SK-N-SH treated with all-trans-retinoic acid at 6 μM for 48 hours (cell line): ENCODE results near the gene TLR4.

Experiments used
- ATAC-seq: fragments of 200-7000 bp; cut with Tn5 transposase; 3 replicates; pipeline ENCODE4 v1.9.1; 2020; ENCODE audit warnings: mild to moderate bottlenecking, moderate library complexity
- ARNTL ChIP-seq: fragments of 450-650 bp; formaldehyde crosslinking; IDR thresholded peaks from 2 replicates; pipeline ENCODE4 v1.5.0; 2020; ENCODE audit warnings: low read depth, mild to moderate bottlenecking, moderate library complexity, borderline replicate concordance
- BACH2 ChIP-seq: fragments of 250-450 bp; sonication (Bioruptor Pico); IDR thresholded peaks from 2 replicates; pipeline ENCODE4 v1.9.0; 2021; ENCODE audit warnings: mild to moderate bottlenecking, borderline replicate concordance
- CSDC2 ChIP-seq: fragments of 250-450 bp; sonication (Bioruptor Pico); IDR thresholded peaks from 2 replicates; pipeline ENCODE4 v1.5.0; 2020; ENCODE audit warnings: mild to moderate bottlenecking, moderate library complexity
- CSRNP3 ChIP-seq: fragments of 250-450 bp; sonication (Bioruptor Pico); IDR thresholded peaks from 2 replicates; pipeline ENCODE4 v1.5.1; 2021; ENCODE audit warnings: mild to moderate bottlenecking, moderate library complexity
- GLIS3 ChIP-seq: fragments of 250-450 bp; sonication (Bioruptor Pico); IDR thresholded peaks from 2 replicates; pipeline ENCODE4 v1.5.0; 2020; ENCODE audit warnings: mild to moderate bottlenecking, moderate library complexity
- ISL1 ChIP-seq: fragments of 250-450 bp; sonication (Bioruptor Pico); IDR thresholded peaks from 2 replicates; pipeline ENCODE4 v2.1.2; 2022; ENCODE audit warnings: mild to moderate bottlenecking, moderate library complexity
- OSR1 ChIP-seq: fragments of 250-450 bp; sonication (Bioruptor Pico); IDR thresholded peaks from 2 replicates; pipeline ENCODE4 v1.8.0; 2022; ENCODE audit warnings: moderate library complexity, mild to moderate bottlenecking, inconsistent platforms
- POU6F1 ChIP-seq: fragments of 250-450 bp; sonication (Bioruptor Pico); IDR thresholded peaks from 2 replicates; pipeline ENCODE4 v1.8.0; 2021; ENCODE audit warnings: low read depth, mild to moderate bottlenecking, moderate library complexity, borderline replicate concordance
- PPARA ChIP-seq: fragments of 250-450 bp; sonication (Bioruptor Pico); IDR thresholded peaks from 2 replicates; pipeline ENCODE4 v1.5.0; 2020; ENCODE audit warnings: mild to moderate bottlenecking, borderline replicate concordance
- RARB ChIP-seq: fragments of 250-450 bp; sonication (Bioruptor Pico); IDR thresholded peaks from 2 replicates; pipeline ENCODE4 v1.8.0; 2021; ENCODE audit warnings: mild to moderate bottlenecking, moderate library complexity
- SNAI2 ChIP-seq: fragments of 250-450 bp; sonication (Bioruptor Pico); IDR thresholded peaks from 2 replicates; pipeline ENCODE4 v1.5.0; 2020; ENCODE audit warnings: mild to moderate bottlenecking, moderate library complexity
- TCF4 ChIP-seq: fragments of 250-450 bp; sonication (Bioruptor Pico); IDR thresholded peaks from 2 replicates; pipeline ENCODE4 v1.8.0; 2021; ENCODE audit warnings: mild to moderate bottlenecking, moderate library complexity, borderline replicate concordance
- TOX ChIP-seq: fragments of 250-450 bp; sonication (Bioruptor Pico); IDR thresholded peaks from 2 replicates; pipeline ENCODE4 v1.8.0; 2021; ENCODE audit warnings: mild to moderate bottlenecking, moderate library complexity, borderline replicate concordance
- TSHZ2 ChIP-seq: fragments of 250-450 bp; sonication (Bioruptor Pico); IDR thresholded peaks from 2 replicates; pipeline ENCODE4 v1.5.0; 2020; ENCODE audit warnings: mild to moderate bottlenecking, moderate library complexity
- ZC3H10 ChIP-seq: fragments of 250-450 bp; sonication (Bioruptor Pico); IDR thresholded peaks from 2 replicates; pipeline ENCODE4 v1.5.1; 2021; ENCODE audit warnings: mild to moderate bottlenecking, moderate library complexity
- ZFP3 ChIP-seq: fragments of 250-450 bp; sonication (Bioruptor Pico); IDR thresholded peaks from 2 replicates; pipeline ENCODE4 v1.5.0; 2020; ENCODE audit warnings: mild to moderate bottlenecking, moderate library complexity
- ZFP30 ChIP-seq: fragments of 450-650 bp; formaldehyde crosslinking; IDR thresholded peaks from 2 replicates; pipeline ENCODE4 v1.5.0; 2022; ENCODE audit warnings: mild to moderate bottlenecking, moderate library complexity
- ZNF565 ChIP-seq: fragments of 450-650 bp; formaldehyde crosslinking; conservative IDR thresholded peaks from 2 replicates; pipeline ENCODE4 v1.5.0; 2020; ENCODE audit warnings: low read depth, mild to moderate bottlenecking, moderate library complexity
- ZNF70 ChIP-seq: fragments of 450-650 bp; formaldehyde crosslinking; IDR thresholded peaks from 2 replicates; pipeline ENCODE4 v1.5.0; 2020; ENCODE audit warnings: mild to moderate bottlenecking, moderate library complexity
- ZNF8 ChIP-seq: fragments of 450-650 bp; formaldehyde crosslinking; IDR thresholded peaks from 2 replicates; pipeline ENCODE4 v1.5.0; 2020; ENCODE audit warnings: mild to moderate bottlenecking, moderate library complexity

Gene TLR4

GRCh38 chr9:117720987-117721386 is 16.8 kb downstream of the TLR4 start:
- no peak for ATAC-seq
- TF ChIP-seq OSR1 (CRISPR knock-in tag) (no peak), ZFP30 (CRISPR knock-in tag) (no peak), PPARA (CRISPR knock-in tag) (no peak), ISL1 (CRISPR knock-in tag) (no peak), ARNTL (CRISPR knock-in tag) (no peak), POU6F1 (CRISPR knock-in tag) (no peak), ZNF8 (CRISPR knock-in tag) (no peak)

- TF ChIP-seq ZFP30 (CRISPR knock-in tag), result no peak
- TF ChIP-seq ARNTL (CRISPR knock-in tag), result no peak
- no peak for TF ChIP-seq OSR1 (CRISPR knock-in tag)
- TF ChIP-seq GLIS3 (CRISPR knock-in tag), result no peak
- ATAC-seq, result no peak
Measured at GRCh38 chr9:117722108-117722761, 18.0 kb downstream of the TLR4 start.

- TF ChIP-seq SNAI2 (CRISPR knock-in tag), result no peak
- TF ChIP-seq TCF4 (CRISPR knock-in tag), result no peak
- TF ChIP-seq ARNTL (CRISPR knock-in tag), result no peak
- TF ChIP-seq POU6F1 (CRISPR knock-in tag), result no peak
- TF ChIP-seq ZNF565, result no peak
- no peak for TF ChIP-seq ZNF70 (CRISPR knock-in tag)
- no peak for TF ChIP-seq ZFP3 (CRISPR knock-in tag)
- no peak for TF ChIP-seq RARB
- TF ChIP-seq ZFP30 (CRISPR knock-in tag), result no peak
- TF ChIP-seq PPARA (CRISPR knock-in tag), result no peak
- TF ChIP-seq CSDC2, result no peak
- no peak for TF ChIP-seq OSR1 (CRISPR knock-in tag)
- TF ChIP-seq CSRNP3, result no peak
- TF ChIP-seq TOX (CRISPR knock-in tag), result no peak
- no peak for TF ChIP-seq ZC3H10 (CRISPR knock-in tag)
- no peak for TF ChIP-seq GLIS3 (CRISPR knock-in tag)
- ATAC-seq, result no peak
Measured at GRCh38 chr9:117723986-117724625, 19.9 kb downstream of the TLR4 start.

GRCh38 chr9:117725426-117725887 is 21.3 kb downstream of the TLR4 start:
- TF ChIP-seq ZNF70 (CRISPR knock-in tag) (no peak), TCF4 (CRISPR knock-in tag) (no peak), ZC3H10 (CRISPR knock-in tag) (no peak), ZNF565 (no peak), PPARA (CRISPR knock-in tag) (no peak), POU6F1 (CRISPR knock-in tag) (no peak), ZFP3 (CRISPR knock-in tag) (no peak), TOX (CRISPR knock-in tag) (no peak), OSR1 (CRISPR knock-in tag) (no peak), ZFP30 (CRISPR knock-in tag) (no peak), ISL1 (CRISPR knock-in tag) (no peak), TSHZ2 (CRISPR knock-in tag) (no peak), BACH2 (CRISPR knock-in tag) (no peak), GLIS3 (CRISPR knock-in tag) (no peak)
- TF ChIP-seq, all 23 proteins: peak for 0
- no peak for ATAC-seq
